HepG2 (cell line): Measurements from ENCODE around the gene RGS19. TPM values are rescaled to one million over a fixed set of nuclear protein-coding genes. Genes with fewer than 3 reads are reported as not detected.

Experiments used
- ATAC-seq: fragments of 200-7000 bp; cut with Tn5 transposase; 3 replicates; pipeline ENCODE4 v1.9.1; 2020; ENCODE audit warnings: mild to moderate bottlenecking, moderate library complexity
- BruUV-seq: library from RNA; stranded (reverse); fragments of 400-500 nt; replicated peaks from 2 replicates; lab custom pipeline; 2021; lab: Mats Ljungman, UMichigan
- CTCF ChIA-PET: fragments of 300-600 bp; formaldehyde crosslinking; extraction: SDS; loops from one replicate; lab custom pipeline; 2021; ENCODE audit warnings: low total read pairs, inconsistent platforms, low intra/inter-chr PET ratio; lab: Yijun Ruan, JAX
- POLR2A ChIA-PET: fragments of 350-600 bp; sonication (Branson Sonifier 250); formaldehyde crosslinking; loops from one replicate; lab custom pipeline; 2020; ENCODE audit warnings: antibody characterized with exemption, inconsistent platforms; lab: Yijun Ruan, JAX
- DNase-seq: peaks from one replicate; pipeline ENCODE4 v3.0.0-alpha.2; 2015; ENCODE audit warnings: low spot score
- FAIRE-seq: peaks from 3 replicates; lab custom pipeline; 2011; peaks lifted over from hg19 to GRCh38; lab: Jason Lieb, UNC
- H2AFZ ChIP-seq: one replicate; pipeline ENCODE4 v1.6.1; 2011; ENCODE audit warnings: low read length, inconsistent platforms
- H3K27ac ChIP-seq: fragments of 300-600 bp; 3 replicates; pipeline ENCODE4 v1.8.0; 2011; ENCODE audit warnings: mixed run types, mild to moderate bottlenecking, mixed read lengths, low read length, inconsistent platforms; ENCODE audit not compliant: insufficient read depth; ENCODE audit errors: extremely low read length
- H3K27me3 ChIP-seq, 2 experiments: fragments of 200-600 bp in 1 of 2; 2 replicates in 1 of 2; 3 replicates in 1 of 2; pipeline versions ENCODE4 v1.6.0 to v1.8.0; 2011; ENCODE audit warnings: low read length in 2 of 2, mild to moderate bottlenecking in 2 of 2, moderate library complexity in 2 of 2, inconsistent platforms in 1 of 2; ENCODE audit not compliant: insufficient read depth in 2 of 2, control insufficient read depth in 1 of 2
- H3K36me3 ChIP-seq, 2 experiments: fragments of 200-600 bp in 1 of 2; replicated peaks in 1 of 2; 2 replicates in 1 of 2; 3 replicates in 1 of 2; pipeline versions ENCODE4 v1.5.1 to v1.8.0; 2011; ENCODE audit warnings: low read length in 2 of 2, inconsistent platforms in 1 of 2; ENCODE audit not compliant: insufficient read depth in 2 of 2, control insufficient read depth in 1 of 2
- H3K4me1 ChIP-seq: 2 replicates; pipeline ENCODE4 v1.5.1; 2012; ENCODE audit warnings: low read length, inconsistent platforms; ENCODE audit not compliant: insufficient read depth
- H3K4me2 ChIP-seq: 2 replicates; pipeline ENCODE4 v1.6.0; 2011; ENCODE audit warnings: low read depth, low read length, inconsistent platforms
- H3K4me3 ChIP-seq, 3 experiments: fragments of 200-600 bp in 1 of 3; sonication (generic), shearing (Covaris generic) in 1 of 3; replicated peaks in 1 of 3; 2 replicates each; pipeline ENCODE4 v1.5.1; 2011 to 2016; ENCODE audit warnings: low read length in 3 of 3, inconsistent platforms in 2 of 3, low read depth in 2 of 3, mild to moderate bottlenecking in 2 of 3, control low read depth in 1 of 3, mixed read lengths in 1 of 3; ENCODE audit not compliant: insufficient read depth in 1 of 3
- H3K79me2 ChIP-seq: one replicate; pipeline ENCODE4 v1.6.1; 2011; ENCODE audit warnings: low read length, inconsistent platforms; ENCODE audit not compliant: insufficient read depth
- H3K9ac ChIP-seq: 2 replicates; pipeline ENCODE4 v1.6.0; 2011; ENCODE audit warnings: mild to moderate bottlenecking, low read depth, low read length, inconsistent platforms; ENCODE audit not compliant: insufficient read depth
- H3K9me3 ChIP-seq: 2 replicates; pipeline ENCODE4 v1.5.1; 2012; ENCODE audit warnings: mild to moderate bottlenecking, low read length
- H4K20me1 ChIP-seq: 2 replicates; pipeline ENCODE4 v1.6.0; 2011; ENCODE audit warnings: inconsistent platforms, mild to moderate bottlenecking, low read length, moderate library complexity; ENCODE audit not compliant: insufficient read depth
- FOXJ3 ChIP-seq: sonication (generic); formaldehyde crosslinking; IDR thresholded peaks from 2 replicates; pipeline ENCODE4 v1.4.0; 2020; ENCODE audit warnings: missing genetic modification reagents, mild to moderate bottlenecking, borderline replicate concordance
- MAX ChIP-seq: IDR thresholded peaks from 2 replicates; pipeline ENCODE4 v1.6.1; 2012; ENCODE audit warnings: inconsistent platforms
- SMAD9 ChIP-seq: sonication (generic); formaldehyde crosslinking; IDR thresholded peaks from 2 replicates; pipeline ENCODE4 v1.5.1; 2020; ENCODE audit warnings: mild to moderate bottlenecking, missing genetic modification reagents
- SRSF1 ChIP-seq: fragments of 200-400 bp; formaldehyde crosslinking; optimal IDR thresholded peaks from 2 replicates; pipeline ENCODE3; 2017; ENCODE audit warnings: mild to moderate bottlenecking, low read depth, low read length, moderate library complexity
- TOPORS ChIP-seq: sonication (generic); formaldehyde crosslinking; IDR thresholded peaks from 2 replicates; pipeline ENCODE4 v1.8.0; 2023; ENCODE audit warnings: mild to moderate bottlenecking, missing genetic modification reagents
- TP53 ChIP-seq: sonication (generic); formaldehyde crosslinking; conservative IDR thresholded peaks from 2 replicates; pipeline ENCODE4 v1.4.0; 2020; ENCODE audit warnings: missing genetic modification reagents
- ZBTB8A ChIP-seq: sonication (generic); formaldehyde crosslinking; IDR thresholded peaks from 2 replicates; pipeline ENCODE4 v1.4.0; 2020; ENCODE audit warnings: mild to moderate bottlenecking, low read depth, missing genetic modification reagents, borderline replicate concordance
- ZFP91 ChIP-seq: sonication (generic); formaldehyde crosslinking; IDR thresholded peaks from 2 replicates; pipeline ENCODE4 v1.9.0; 2022; ENCODE audit warnings: missing genetic modification reagents, mild to moderate bottlenecking, borderline replicate concordance
- ZNF142 ChIP-seq: sonication (generic); formaldehyde crosslinking; IDR thresholded peaks from 2 replicates; pipeline ENCODE4 v1.4.0; 2020; ENCODE audit warnings: missing genetic modification reagents
- ZNF296 ChIP-seq: sonication (generic); formaldehyde crosslinking; conservative IDR thresholded peaks from 2 replicates; pipeline ENCODE4 v1.5.0; 2020; ENCODE audit warnings: mild to moderate bottlenecking, missing genetic modification reagents
- ZNF354B ChIP-seq: sonication (generic); formaldehyde crosslinking; IDR thresholded peaks from 2 replicates; pipeline ENCODE4 v1.8.0; 2022; ENCODE audit warnings: mild to moderate bottlenecking, missing genetic modification reagents
- ZNF7 ChIP-seq: IDR thresholded peaks from 2 replicates; pipeline ENCODE4 v1.6.1; 2016; ENCODE audit warnings: missing biosample characterization, missing genetic modification reagents
- WGBS: methylation state at CpG from one replicate; pipeline ENCODE4 v1.1.6; 2017; ENCODE audit warnings: low lambda C conversion rate; 5-methylcytosine and 5-hydroxymethylcytosine counted together
- in situ Hi-C: cut with HindIII; loops from 2 replicates; pipeline ENCODE4 v1.10.0; 2017; ENCODE audit warnings: low pct_unique_long_range_greater_than_20kb; ENCODE audit not compliant: extremely low pct_ligation_motif_present
- intact Hi-C: fragments of 100-400 bp; cut with micrococcal nuclease; formaldehyde crosslinking; loops from one replicate; pipeline ENCODE4 v1.10.0; 2022; ENCODE audit not compliant: unreplicated experiment
- polyA plus RNA-seq, 8 experiments: library from polyadenylated mRNA; depleted of rRNA in 3 of 8; stranded (reverse) in 7 of 8; unstranded in 1 of 8; fragments of >200 nt; fragmentation: Illumina TruSeq in 4 of 8; extraction: Trizol in 4 of 8; gene quantifications; 2 replicates each; pipeline versions ENCODE4 v1.2.1 to v1.2.3, GENCODE V29; 2011 to 2016; ENCODE audit warnings: low read depth in 4 of 8, missing spikeins in 1 of 8, mixed read lengths in 1 of 8; ENCODE audit not compliant: insufficient read depth in 1 of 8
- total RNA-seq, 5 experiments: library from RNA; depleted of rRNA; stranded (reverse); fragments of >200 nt; fragmentation: Illumina TruSeq; extraction: Trizol; gene quantifications; 2 replicates each; pipeline ENCODE4 v1.2.3, GENCODE V29; 2016; ENCODE audit warnings: low read depth in 1 of 5

RGS19 gene
- total and polyA plus RNA-seq, 2 of the 13 experiments (the other 11 are each of a cell fraction or from before 2014, with no cell fraction given) = 10.7 to 11.9 TPM

GRCh38 chr20:64111841-64112641, 32.7 kb upstream of the RGS19 start:
- no peaks in the 10 kb centered on the region for H3K9me3 ChIP-seq
- no peaks in the 10 kb centered on the region for H3K36me3 ChIP-seq
- FAIRE-seq (no peak), ATAC-seq (peak; percentile 17), DNase-seq (no peak)
- H3K79me2 ChIP-seq = no peaks in the 10 kb centered on the region
- in situ Hi-C loops = no loop called here
- 22% methylated on average over 18 of the region's 19 CpGs for WGBS
- no peak overlapping the region for H3K4me3 ChIP-seq
- peaks cover 40 to 81% of the 10 kb centered on the region in 2 experiments for H3K27me3 ChIP-seq
- no peak overlapping the region for H3K9ac ChIP-seq
- peaks cover 21% of the 10 kb centered on the region for H3K4me1 ChIP-seq
- no peak overlapping the region for H3K4me2 ChIP-seq
- ChIA-PET POLR2A (no interaction called here), CTCF (no interaction called here)
- no TSS peak for BruUV-seq
- no peak overlapping the region for H2AFZ ChIP-seq
- intact Hi-C loops = no loop called here
- no peak overlapping the region for H3K27ac ChIP-seq
- peaks cover 5% of the 10 kb centered on the region; the same call in 1 of the 2 replicates for H4K20me1 ChIP-seq
- TF ChIP-seq ZBTB8A = no peak
- TF ChIP-seq ZNF354B (CRISPR knock-in tag) = no peak
- TF ChIP-seq FOXJ3 = no peak
- no peak for TF ChIP-seq TP53
- no peak for TF ChIP-seq TOPORS (CRISPR knock-in tag)
- TF ChIP-seq ZFP91 (CRISPR knock-in tag) = 0 out of 2 replicates have a peak, but pooled peaks have one; percentile 53
- TF ChIP-seq ZNF7 = no peak
- TF ChIP-seq SMAD9 = no peak
- TF ChIP-seq ZNF142 = no peak
- 0 out of 2 replicates have a peak, but pooled peaks have one; percentile 12 for TF ChIP-seq MAX
- TF ChIP-seq SRSF1 = no peak
- TF ChIP-seq ZNF296 = 0 out of 2 replicates have a peak, but pooled peaks have one; percentile 8
